ENCODE measurements around the gene C15orf61. TPM values are rescaled to one million over a fixed set of nuclear protein-coding genes. Genes with fewer than 3 reads are reported as not detected.

Gene C15orf61
- total and polyA plus RNA-seq, 10 donors: 0.87 to 10.0 (median 3.4) TPM

GRCh38 chr15:67512933-67513714, 7.8 kb upstream of the C15orf61 start:
- H3K9me3 ChIP-seq: no peaks in the 10 kb centered on the region
- H3K4me1 ChIP-seq: no peaks in the 10 kb centered on the region
- 79 to 91% (median 83%) methylated on average over 9 of the region's 9 CpGs for WGBS, 5 donors
- intact Hi-C loops (cut with DNase I; ENCODE audit: low total_unique reads): no loop called here
- H3K27me3 ChIP-seq (replicated peaks in 1 of 7): no peaks in the 10 kb centered on the region
- TF ChIP-seq POLR2AphosphoS5 (IDR thresholded peaks at IDR 0.05) (no peak), POLR2A (IDR thresholded peaks at IDR 0.05) (no peak), CTCF (IDR thresholded peaks at IDR 0.05 in 8 of 11, conservative IDR thresholded peaks at IDR 0.05 in 3 of 11) (no peak)
- no peak for DNase-seq
- peaks cover 0 to 62% (median 19%) of the 10 kb centered on the region in 6 donors for H3K36me3 ChIP-seq
- no peak overlapping the region for H3K27ac ChIP-seq
- H3K4me3 ChIP-seq: no peak overlapping the region

DNA sequence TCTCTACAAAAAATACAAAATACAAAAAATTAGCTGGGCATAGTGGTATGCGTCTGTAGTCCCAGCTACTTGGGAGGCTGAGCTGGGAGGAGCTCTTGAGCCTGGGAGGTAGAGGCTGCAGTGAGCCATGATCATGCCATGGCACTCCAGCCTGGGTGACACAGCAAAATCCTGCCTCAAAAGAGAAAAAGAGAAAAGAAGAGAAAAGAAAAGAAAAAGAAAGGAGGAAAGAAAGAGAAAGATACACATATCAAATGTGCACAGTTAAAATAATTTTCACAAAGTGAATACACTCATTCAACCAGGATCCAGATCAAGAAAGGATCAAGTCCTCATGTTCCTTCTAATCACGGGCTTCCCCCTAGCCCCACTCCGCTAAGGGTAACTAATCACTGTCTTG, 5.8 kb upstream of the C15orf61 start:
- no peaks in the 10 kb centered on the region for H3K9me3 ChIP-seq
- TF ChIP-seq POLR2AphosphoS5 (IDR thresholded peaks at IDR 0.05) (no peak), CTCF (IDR thresholded peaks at IDR 0.05 in 8 of 11, conservative IDR thresholded peaks at IDR 0.05 in 3 of 11) (no peak), POLR2A (IDR thresholded peaks at IDR 0.05) (no peak)
- WGBS, 5 donors: 95 to 100% (median 98%) methylated on average over 3 of the region's 3 CpGs
- H3K27me3 ChIP-seq (replicated peaks in 1 of 7): no peaks in the 10 kb centered on the region
- intact Hi-C loops (cut with DNase I; ENCODE audit: low total_unique reads): no loop called here
- DNase-seq: no peak
- peaks cover 0 to 5% (median 3%) of the 10 kb centered on the region in 6 donors for H3K4me1 ChIP-seq
- peaks cover 0 to 62% (median 19%) of the 10 kb centered on the region in 6 donors for H3K36me3 ChIP-seq
- no peak overlapping the region for H3K4me3 ChIP-seq
- H3K27ac ChIP-seq: no peak overlapping the region

DNA sequence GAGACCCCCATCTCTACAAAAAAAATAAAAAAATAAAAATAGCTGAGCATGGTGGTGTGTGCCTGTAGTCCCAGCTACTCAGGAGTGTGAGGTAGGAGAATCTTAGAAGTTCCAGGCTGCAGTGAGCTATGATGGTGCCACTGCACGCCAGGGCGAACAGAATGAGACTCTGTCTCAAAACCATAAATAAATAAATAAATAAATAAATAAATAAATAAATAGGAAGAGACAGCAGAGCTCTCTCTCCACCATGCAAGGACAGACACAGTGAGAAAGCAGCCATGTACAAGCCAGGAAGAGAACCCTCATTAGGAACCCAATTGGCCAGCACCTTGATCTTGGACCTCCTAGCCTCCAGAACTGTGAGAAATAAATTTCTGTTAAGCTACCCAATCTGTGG, 5.4 kb upstream of the C15orf61 start:
- no peak overlapping the region for H3K27ac ChIP-seq
- no peak for DNase-seq
- TF ChIP-seq CTCF (IDR thresholded peaks at IDR 0.05 in 8 of 11, conservative IDR thresholded peaks at IDR 0.05 in 3 of 11): no peak
- no peak for TF ChIP-seq POLR2AphosphoS5 (IDR thresholded peaks at IDR 0.05)
- no peak for TF ChIP-seq POLR2A (IDR thresholded peaks at IDR 0.05)
- H3K9me3 ChIP-seq: no peaks in the 10 kb centered on the region
- intact Hi-C loops (cut with DNase I; ENCODE audit: low total_unique reads): no loop called here
- peaks cover 0 to 10% (median 8%) of the 10 kb centered on the region in 6 donors for H3K4me1 ChIP-seq
- H3K36me3 ChIP-seq: peaks cover 0 to 62% (median 19%) of the 10 kb centered on the region in 6 donors
- H3K27me3 ChIP-seq (replicated peaks in 1 of 7): no peaks in the 10 kb centered on the region
- H3K4me3 ChIP-seq: no peak overlapping the region
- WGBS, 5 donors: 92 to 100% (median 96%) methylated on average over 2 of the region's 2 CpGs

GRCh38 chr15:67520321-67521028, 456 bp upstream of the C15orf61 start:
- intact Hi-C loops (cut with DNase I; ENCODE audit: low total_unique reads): loop anchor here (5.0 kb wide), 1 partner anchor 317 kb away; no protein-coding TSS in a partner anchor
- Histone ChIP-seq H3K27ac (peak overlapping the region; percentile 90 to 97 (median 96)), H3K36me3 (peaks cover 0 to 16% (median 0%) of the 10 kb centered on the region in 6 donors), H3K4me1 (peaks cover 12 to 42% (median 33%) of the 10 kb centered on the region in 6 donors), H3K9me3 (no peaks in the 10 kb centered on the region), H3K27me3 (replicated peaks in 1 of 7) (no peaks in the 10 kb centered on the region), H3K4me3 (peak overlapping the region; percentile 71 to 91 (median 85))
- DNase-seq: no peak
- TF ChIP-seq POLR2A (IDR thresholded peaks at IDR 0.05) (no peak), CTCF (IDR thresholded peaks at IDR 0.05 in 8 of 11, conservative IDR thresholded peaks at IDR 0.05 in 3 of 11) (no peak), POLR2AphosphoS5 (IDR thresholded peaks at IDR 0.05) (no peak)
- 13 to 17% (median 16%) methylated on average over 24 of the region's 24 CpGs for WGBS, 5 donors

Data from spleen (tissue), 11 donors.